Esophagus squamous epithelium (tissue), 5 donors: ENCODE data around the gene SCIN. TPM values are rescaled to one million over a fixed set of nuclear protein-coding genes. Genes with fewer than 3 reads are reported as not detected.
"Not testable (repeated sequence)": the region's sequence is repeated elsewhere in the genome, so short reads cannot be mapped to it uniquely, and the experiment has no call there.

Source experiments
- DNase-seq: peaks from one replicate; lab custom pipeline; 2025; lab: John Stamatoyannopoulos, UW
- H3K27ac ChIP-seq, 4 donors: fragments of 200-600 bp; sonication (generic); one replicate each; pipeline ENCODE4 v1.5.1; 2016 to 2019; ENCODE audit warnings: mild to moderate bottlenecking in 1 of 4
- H3K27me3 ChIP-seq, 4 donors: fragments of 200-600 bp; sonication (generic); 1 replicate in 3 of 4; 2 replicates in 1 of 4; pipeline versions ENCODE4 v1.5.1 to v1.6.0; 2017 to 2021; ENCODE audit warnings: antibody characterized with exemption in 1 of 4
- H3K36me3 ChIP-seq, 3 donors: fragments of 200-600 bp; sonication (generic); one replicate each; pipeline ENCODE4 v1.5.1; 2016 to 2019
- H3K4me1 ChIP-seq, 3 donors: fragments of 200-600 bp; sonication (generic); one replicate each; pipeline ENCODE4 v1.5.1; 2017 to 2019
- H3K4me3 ChIP-seq, 4 donors: fragments of 200-600 bp; sonication (generic); 1 replicate in 3 of 4; 2 replicates in 1 of 4; pipeline ENCODE4 v1.5.1; 2016 to 2019; ENCODE audit warnings: mild to moderate bottlenecking in 2 of 4, moderate library complexity in 1 of 4
- H3K9me3 ChIP-seq, 3 donors: fragments of 200-600 bp; sonication (generic); one replicate each; pipeline ENCODE4 v1.5.1; 2016 to 2019
- CTCF ChIP-seq, 6 experiments: fragments of 450-650 bp in 4 of 6; fragments of 200-600 bp in 2 of 6; sonication (generic) in 2 of 6; IDR thresholded peaks; one replicate each; pipeline ENCODE4 v1.5.1; 2016 to 2019; ENCODE audit warnings: antibody characterized with exemption in 6 of 6, mild to moderate bottlenecking in 4 of 6, moderate library complexity in 4 of 6
- POLR2A ChIP-seq, 4 donors: fragments of 450-650 bp; IDR thresholded peaks; one replicate each; pipeline ENCODE4 v1.6.1; 2017; ENCODE audit warnings: antibody characterized with exemption in 4 of 4, mild to moderate bottlenecking in 4 of 4, moderate library complexity in 3 of 4
- WGBS, 2 donors: methylation state at CpG; one replicate each; pipeline ENCODE4 v1.1.5; 2018; 5-methylcytosine and 5-hydroxymethylcytosine counted together
- intact Hi-C: fragments of 100-400 bp; cut with DNase I; formaldehyde crosslinking; loops from one replicate; pipeline ENCODE4 v1.15.0; 2022
- total RNA-seq, 4 donors: library from RNA; depleted of rRNA; stranded (reverse); fragments of >200 nt; gene quantifications; one replicate each; pipeline ENCODE4 v1.1.0, GENCODE V29; 2016
- donor health status: DM: yes; HTN: yes; CAD: no.

Gene SCIN
- total RNA-seq, 4 donors from 2014 or later: 3.4 to 38.4 (median 25.9) TPM

- TF ChIP-seq CTCF (IDR thresholded peaks at IDR 0.05) (no peak), POLR2A (IDR thresholded peaks at IDR 0.05) (no peak)
- Histone ChIP-seq H3K36me3 (no peaks in the 10 kb centered on the region), H3K9me3 (no peaks in the 10 kb centered on the region), H3K4me3 (no peak overlapping the region), H3K27me3 (no peaks in the 10 kb centered on the region), H3K4me1 (peaks cover 0 to 4% (median 0%) of the 10 kb centered on the region in 3 donors), H3K27ac (no peak overlapping the region)
- no peak for DNase-seq
- intact Hi-C loops: no loop called here
- 72 to 78% methylated on average over 5 to 6 of the region's 6 CpGs for WGBS, 2 donors
Observed at GRCh38 chr7:12554872-12555271, 15.6 kb upstream of the SCIN start.

- H3K27ac ChIP-seq, H3K4me1 ChIP-seq, H3K36me3 ChIP-seq, H3K4me3 ChIP-seq, intact Hi-C loops, H3K27me3 ChIP-seq, H3K9me3 ChIP-seq, DNase-seq: not testable (repeated sequence)
- WGBS, 2 donors: 79 to 86% methylated on average over 2 to 5 of the region's 6 CpGs
Observed at GRCh38 chr7:12555695-12556094, 14.8 kb upstream of the SCIN start.

DNA sequence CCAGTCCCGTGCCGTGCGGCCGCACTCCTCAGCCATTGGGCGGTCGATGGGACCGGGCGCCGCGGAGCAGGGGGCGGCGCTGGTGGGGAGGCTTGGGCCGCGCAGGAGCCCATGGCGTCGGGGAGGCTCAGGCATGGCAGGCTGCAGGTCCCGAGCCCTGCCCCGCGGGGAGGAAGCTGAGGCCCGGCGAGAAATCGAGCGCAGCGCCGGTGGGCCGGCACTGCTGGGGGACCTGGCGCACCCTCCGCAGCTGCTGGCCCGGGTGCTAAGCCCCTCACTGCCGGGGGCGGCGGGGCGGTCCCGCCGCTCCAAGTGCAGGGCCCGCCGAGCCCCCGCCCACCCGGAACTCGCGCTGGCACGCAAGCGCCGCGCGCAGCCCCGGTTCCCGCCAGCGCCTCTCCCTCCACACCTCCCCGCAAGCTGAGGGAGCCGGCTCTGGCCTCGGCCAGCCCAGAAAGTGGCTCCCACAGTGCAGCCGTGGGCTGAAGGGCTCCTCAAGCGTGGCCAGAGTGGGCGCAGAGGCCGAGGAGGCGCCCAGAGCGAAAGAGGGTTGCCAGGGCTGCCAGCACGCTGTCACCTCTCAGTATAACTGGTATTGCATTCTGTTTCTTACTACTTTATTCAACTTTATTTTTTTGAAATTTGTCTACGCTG is 14.3 kb upstream of the SCIN start:
- 78 to 98% methylated on average over 7 to 11 of the region's 60 CpGs for WGBS, 2 donors
- intact Hi-C loops, DNase-seq, H3K27ac ChIP-seq, H3K4me3 ChIP-seq, H3K9me3 ChIP-seq, H3K4me1 ChIP-seq, H3K27me3 ChIP-seq, H3K36me3 ChIP-seq: not testable (repeated sequence)

DNA sequence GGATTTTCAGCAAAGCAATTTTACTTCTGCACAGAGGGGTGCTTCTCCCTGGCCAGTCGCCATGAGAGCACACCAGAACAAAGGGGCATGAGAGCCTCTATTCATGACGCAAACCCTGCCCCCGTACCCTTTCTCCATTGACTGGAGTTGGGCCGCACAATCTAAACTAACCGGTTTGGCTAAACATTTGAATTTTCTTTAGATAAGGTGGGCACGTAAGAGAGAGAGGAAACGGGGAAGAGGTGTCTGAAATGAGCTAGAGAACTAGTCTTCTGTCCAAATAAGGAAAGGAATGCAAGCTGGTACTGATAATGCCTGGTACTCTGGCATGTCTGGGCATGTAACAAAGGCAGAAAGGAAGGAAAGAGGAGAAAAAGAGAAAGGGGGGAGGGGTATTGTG is 13.2 kb upstream of the SCIN start:
- no peak overlapping the region for H3K4me3 ChIP-seq
- intact Hi-C loops: no loop called here
- no peaks in the 10 kb centered on the region for H3K36me3 ChIP-seq
- TF ChIP-seq CTCF (IDR thresholded peaks at IDR 0.05): no peak
- TF ChIP-seq POLR2A (IDR thresholded peaks at IDR 0.05): no peak
- no peaks in the 10 kb centered on the region for H3K27me3 ChIP-seq
- 43 to 70% methylated on average over 7 of the region's 7 CpGs for WGBS, 2 donors
- no peak for DNase-seq
- peaks cover 0 to 4% (median 0%) of the 10 kb centered on the region in 3 donors for H3K4me1 ChIP-seq
- no peak overlapping the region for H3K27ac ChIP-seq
- H3K9me3 ChIP-seq: no peaks in the 10 kb centered on the region

DNA sequence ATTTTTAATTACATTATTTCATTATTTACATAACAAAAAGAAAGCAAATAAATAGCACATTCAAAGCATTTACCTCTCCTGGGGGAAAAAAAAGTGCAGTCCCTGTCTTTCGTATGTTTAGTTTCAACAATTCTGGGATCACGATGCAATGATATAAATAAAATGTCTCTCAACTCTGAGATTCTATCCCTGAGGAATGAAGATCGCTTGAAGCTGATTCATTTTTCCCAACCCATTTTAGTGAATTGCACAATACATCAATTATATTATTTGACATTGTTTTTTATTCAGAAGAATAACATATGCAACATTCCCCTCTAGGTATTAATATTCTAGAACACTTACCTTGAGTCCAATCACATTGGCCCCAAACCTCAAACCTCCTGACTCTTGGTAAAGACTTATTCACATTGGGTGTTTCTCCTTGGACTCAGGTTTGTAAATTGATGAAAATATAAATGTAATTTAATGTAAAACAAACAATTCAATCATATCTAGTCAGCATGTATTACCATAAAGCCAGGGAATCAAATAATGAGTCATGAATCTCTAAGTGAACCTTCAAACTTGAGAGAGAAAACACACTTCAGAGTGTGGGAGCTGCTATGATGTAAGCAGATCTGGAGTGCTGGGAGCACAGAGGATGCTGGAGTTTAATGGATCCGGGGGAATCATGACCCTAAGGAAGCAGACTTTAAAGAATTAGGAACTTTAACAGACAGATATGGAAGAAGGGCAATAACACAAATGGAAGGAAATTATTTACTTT is 5.3 kb upstream of the SCIN start:
- Histone ChIP-seq H3K4me1 (peaks cover 0 to 9% (median 7%) of the 10 kb centered on the region in 3 donors), H3K27me3 (peaks cover 0 to 14% (median 0%) of the 10 kb centered on the region in 4 donors), H3K9me3 (no peaks in the 10 kb centered on the region), H3K36me3 (no peaks in the 10 kb centered on the region), H3K27ac (no peak overlapping the region), H3K4me3 (no peak overlapping the region)
- TF ChIP-seq CTCF (IDR thresholded peaks at IDR 0.05): no peak
- no peak for TF ChIP-seq POLR2A (IDR thresholded peaks at IDR 0.05)
- WGBS, 2 donors: 72 to 78% methylated on average over 4 of the region's 4 CpGs
- intact Hi-C loops: no loop called here
- no peak for DNase-seq

- 79 to 87% methylated on average over 2 of the region's 2 CpGs for WGBS, 2 donors
- H3K36me3 ChIP-seq: no peaks in the 10 kb centered on the region
Observed at GRCh38 chr7:12565873-12566272, 4.6 kb upstream of the SCIN start.

More at GRCh38 chr7:12565873-12566272, 4.6 kb upstream of the SCIN start:
- H3K9me3 ChIP-seq: no peaks in the 10 kb centered on the region
- TF ChIP-seq CTCF (IDR thresholded peaks at IDR 0.05): no peak
- no peak for TF ChIP-seq POLR2A (IDR thresholded peaks at IDR 0.05)
- intact Hi-C loops: no loop called here
- H3K4me3 ChIP-seq: no peak overlapping the region
- H3K27me3 ChIP-seq: peaks cover 0 to 21% (median 0%) of the 10 kb centered on the region in 4 donors
- no peak for DNase-seq
- H3K27ac ChIP-seq: no peak overlapping the region
- H3K4me1 ChIP-seq: peaks cover 2 to 16% (median 12%) of the 10 kb centered on the region in 3 donors
